SJSA1 (cell line): ENCODE results near the gene MRPL48. TPM values are rescaled to one million over a fixed set of nuclear protein-coding genes. Genes with fewer than 3 reads are reported as not detected.

ENCODE experiments used
- DNase-seq, 2 experiments: peaks; one replicate each; pipeline ENCODE4 v3.0.0-alpha.2; 2015 to 2020; ENCODE audit warnings: low spot score in 2 of 2, low read depth in 1 of 2
- H3K27ac ChIP-seq: fragments of 250-450 bp; sonication (Bioruptor Pico); 2 replicates; pipeline ENCODE4 v1.5.1; 2020; ENCODE audit warnings: mild to moderate bottlenecking, moderate library complexity
- H3K27me3 ChIP-seq: fragments of 250-450 bp; sonication (Bioruptor Pico); replicated peaks from 2 replicates; pipeline ENCODE4 v1.5.1; 2020; ENCODE audit warnings: mild to moderate bottlenecking, moderate library complexity
- H3K36me3 ChIP-seq: fragments of 250-450 bp; sonication (Bioruptor Pico); 2 replicates; pipeline ENCODE4 v1.5.1; 2020; ENCODE audit warnings: mild to moderate bottlenecking
- H3K4me1 ChIP-seq: fragments of 250-450 bp; sonication (Bioruptor Pico); replicated peaks from 2 replicates; pipeline ENCODE4 v1.6.1; 2021; ENCODE audit warnings: mild to moderate bottlenecking
- H3K4me3 ChIP-seq: fragments of 250-450 bp; sonication (Bioruptor Pico); 2 replicates; pipeline ENCODE4 v1.5.1; 2020; ENCODE audit warnings: mild to moderate bottlenecking
- H3K9me3 ChIP-seq: fragments of 250-450 bp; sonication (Bioruptor Pico); replicated peaks from 2 replicates; pipeline ENCODE4 v1.5.1; 2020; ENCODE audit warnings: mild to moderate bottlenecking
- total RNA-seq: library from RNA; depleted of rRNA; stranded (reverse); fragments of >200 nt; shearing (Covaris generic); gene quantifications from 2 replicates; pipeline ENCODE4 v1.2.3, GENCODE V29; 2014

The MRPL48 gene
- total RNA-seq, 1 experiment from 2014 or later = 32.8 TPM

- Histone ChIP-seq H3K27ac (peak overlapping the region; percentile 49), H3K36me3 (no peaks in the 10 kb centered on the region), H3K9me3 (no peaks in the 10 kb centered on the region), H3K4me3 (peak overlapping the region; percentile 67), H3K27me3 (no peaks in the 10 kb centered on the region), H3K4me1 (peaks cover 8% of the 10 kb centered on the region; the same call in 1 of the 2 replicates)
- no peak for DNase-seq
These were observed 527 bp upstream of the MRPL48 start for GRCh38 chr11:73787051-73787642.

- Histone ChIP-seq H3K4me3 (no peak overlapping the region), H3K9me3 (no peaks in the 10 kb centered on the region), H3K4me1 (peaks cover 8% of the 10 kb centered on the region; the same call in 1 of the 2 replicates), H3K27me3 (no peaks in the 10 kb centered on the region), H3K27ac (no peak overlapping the region), H3K36me3 (no peaks in the 10 kb centered on the region)
- DNase-seq = no peak
These were observed 1.6 kb downstream of the MRPL48 start for GRCh38 chr11:73789279-73789670.

- no peak for DNase-seq
- H3K9me3 ChIP-seq = no peaks in the 10 kb centered on the region
- no peaks in the 10 kb centered on the region for H3K36me3 ChIP-seq
- no peak overlapping the region for H3K27ac ChIP-seq
- H3K27me3 ChIP-seq = no peaks in the 10 kb centered on the region
- no peak overlapping the region for H3K4me3 ChIP-seq
- peaks cover 4% of the 10 kb centered on the region; the same call in 1 of the 2 replicates for H3K4me1 ChIP-seq
These were observed 4.9 kb downstream of the MRPL48 start for GRCh38 chr11:73792584-73792983.

GRCh38 chr11:73795925-73796632, 8.4 kb downstream of the MRPL48 start:
- Histone ChIP-seq H3K36me3 (no peaks in the 10 kb centered on the region), H3K4me1 (no peaks in the 10 kb centered on the region), H3K27me3 (no peaks in the 10 kb centered on the region), H3K9me3 (no peaks in the 10 kb centered on the region), H3K27ac (no peak overlapping the region), H3K4me3 (no peak overlapping the region)
- DNase-seq = no peak

GRCh38 chr11:73797457-73797856, 9.8 kb downstream of the MRPL48 start:
- no peaks in the 10 kb centered on the region for H3K27me3 ChIP-seq
- H3K27ac ChIP-seq = no peak overlapping the region
- no peak for DNase-seq
- no peaks in the 10 kb centered on the region for H3K9me3 ChIP-seq
- H3K4me1 ChIP-seq = no peaks in the 10 kb centered on the region
- no peaks in the 10 kb centered on the region for H3K36me3 ChIP-seq
- H3K4me3 ChIP-seq = no peak overlapping the region

GRCh38 chr11:73800276-73800806, 12.7 kb downstream of the MRPL48 start:
- H3K27me3 ChIP-seq = no peaks in the 10 kb centered on the region
- H3K27ac ChIP-seq = no peak overlapping the region
- no peak overlapping the region for H3K4me3 ChIP-seq
- no peaks in the 10 kb centered on the region for H3K9me3 ChIP-seq
- H3K4me1 ChIP-seq = no peaks in the 10 kb centered on the region
- H3K36me3 ChIP-seq = no peaks in the 10 kb centered on the region
- no peak for DNase-seq

- Histone ChIP-seq H3K9me3 (no peaks in the 10 kb centered on the region), H3K27ac (no peak overlapping the region), H3K36me3 (no peaks in the 10 kb centered on the region), H3K4me1 (no peaks in the 10 kb centered on the region), H3K4me3 (no peak overlapping the region), H3K27me3 (no peaks in the 10 kb centered on the region)
- DNase-seq = no peak
These were observed 13.5 kb downstream of the MRPL48 start for GRCh38 chr11:73801136-73801535.

- H3K27ac ChIP-seq = no peak overlapping the region
- DNase-seq = no peak
These were observed 17.0 kb downstream of the MRPL48 start for GRCh38 chr11:73804712-73805111.

GRCh38 chr11:73808052-73808451, 20.4 kb downstream of the MRPL48 start:
- H3K36me3 ChIP-seq = no peaks in the 10 kb centered on the region
- no peak for DNase-seq
- peaks cover 6% of the 10 kb centered on the region for H3K4me1 ChIP-seq
- no peak overlapping the region for H3K27ac ChIP-seq
- no peaks in the 10 kb centered on the region for H3K9me3 ChIP-seq
- no peak overlapping the region for H3K4me3 ChIP-seq
- no peaks in the 10 kb centered on the region for H3K27me3 ChIP-seq

More at GRCh38 chr11:73804712-73805111, 17.0 kb downstream of the MRPL48 start:
- Histone ChIP-seq H3K4me3 (no peak overlapping the region), H3K4me1 (no peaks in the 10 kb centered on the region), H3K9me3 (no peaks in the 10 kb centered on the region), H3K27me3 (no peaks in the 10 kb centered on the region), H3K36me3 (no peaks in the 10 kb centered on the region)

- H3K4me3 ChIP-seq = no peak overlapping the region
These were observed 23.0 kb downstream of the MRPL48 start for GRCh38 chr11:73810637-73811036.

GRCh38 chr11:73812234-73812633, 24.6 kb downstream of the MRPL48 start:
- Histone ChIP-seq H3K27ac (no peak overlapping the region), H3K27me3 (no peaks in the 10 kb centered on the region), H3K4me1 (peaks cover 6% of the 10 kb centered on the region), H3K9me3 (no peaks in the 10 kb centered on the region), H3K36me3 (no peaks in the 10 kb centered on the region), H3K4me3 (no peak overlapping the region)
- no peak for DNase-seq

More at GRCh38 chr11:73810637-73811036, 23.0 kb downstream of the MRPL48 start:
- DNase-seq = peak in 1 of 2 experiments; percentile 34
- H3K4me1 ChIP-seq = peaks cover 6% of the 10 kb centered on the region
- no peaks in the 10 kb centered on the region for H3K36me3 ChIP-seq
- no peak overlapping the region for H3K27ac ChIP-seq
- no peaks in the 10 kb centered on the region for H3K9me3 ChIP-seq
- no peaks in the 10 kb centered on the region for H3K27me3 ChIP-seq

- Histone ChIP-seq H3K9me3 (no peaks in the 10 kb centered on the region), H3K36me3 (no peaks in the 10 kb centered on the region), H3K27me3 (no peaks in the 10 kb centered on the region), H3K4me3 (no peak overlapping the region), H3K27ac (no peak overlapping the region), H3K4me1 (peaks cover 6% of the 10 kb centered on the region)
- no peak for DNase-seq
These were observed 27.1 kb downstream of the MRPL48 start for GRCh38 chr11:73814812-73815211.

- Histone ChIP-seq H3K27me3 (no peaks in the 10 kb centered on the region), H3K36me3 (no peaks in the 10 kb centered on the region), H3K9me3 (no peaks in the 10 kb centered on the region), H3K4me3 (no peak overlapping the region), H3K4me1 (no peaks in the 10 kb centered on the region), H3K27ac (no peak overlapping the region)
- no peak for DNase-seq
These were observed 31.2 kb downstream of the MRPL48 start for GRCh38 chr11:73818846-73819245.

GRCh38 chr11:73830261-73830660, 42.6 kb downstream of the MRPL48 start:
- Histone ChIP-seq H3K9me3 (no peaks in the 10 kb centered on the region), H3K27ac (no peak overlapping the region), H3K4me3 (no peak overlapping the region), H3K4me1 (no peaks in the 10 kb centered on the region), H3K36me3 (no peaks in the 10 kb centered on the region), H3K27me3 (no peaks in the 10 kb centered on the region)
- no peak for DNase-seq
